Smooth muscle cell (in vitro differentiated cells): ENCODE measurements around the gene ARHGAP6. TPM values are rescaled to one million over a fixed set of nuclear protein-coding genes. Genes with fewer than 3 reads are reported as not detected.

Experiments
- DNase-seq: peaks from one replicate; lab custom pipeline; 2025; ENCODE audit not compliant: unreplicated experiment; lab: John Stamatoyannopoulos, UW
- H2AFZ ChIP-seq: fragments of 200-600 bp; sonication (generic); 2 replicates; pipeline ENCODE4 v1.6.0; 2016; ENCODE audit warnings: antibody characterized with exemption, low read depth, mild to moderate bottlenecking
- H3F3A ChIP-seq: fragments of 200-600 bp; sonication (generic); 2 replicates; pipeline ENCODE4 v1.6.0; 2017; ENCODE audit warnings: antibody characterized with exemption, low read depth
- H3K27ac ChIP-seq: fragments of 200-600 bp; sonication (generic); 2 replicates; pipeline ENCODE4 v1.5.1; 2016; ENCODE audit warnings: low read depth, mild to moderate bottlenecking
- H3K27me3 ChIP-seq: fragments of 200-600 bp; sonication (generic); 2 replicates; pipeline ENCODE4 v1.6.1; 2016; ENCODE audit warnings: low read depth, mild to moderate bottlenecking
- H3K36me3 ChIP-seq: fragments of 200-600 bp; sonication (generic); 2 replicates; pipeline ENCODE4 v1.5.1; 2016; ENCODE audit warnings: low read depth
- H3K4me1 ChIP-seq: fragments of 200-600 bp; sonication (generic); 2 replicates; pipeline ENCODE4 v1.5.1; 2016; ENCODE audit warnings: low read depth
- H3K4me2 ChIP-seq: fragments of 200-600 bp; sonication (generic); 2 replicates; pipeline ENCODE4 v1.6.0; 2016; ENCODE audit warnings: mild to moderate bottlenecking
- H3K4me3 ChIP-seq: fragments of 200-600 bp; sonication (generic); 2 replicates; pipeline ENCODE4 v1.5.1; 2016; ENCODE audit warnings: mild to moderate bottlenecking
- H3K79me2 ChIP-seq: fragments of 200-600 bp; sonication (generic); 2 replicates; pipeline ENCODE4 v1.6.0; 2016; ENCODE audit warnings: low read depth, mild to moderate bottlenecking
- H3K9ac ChIP-seq: fragments of 200-600 bp; sonication (generic); 2 replicates; pipeline ENCODE4 v1.6.0; 2016; ENCODE audit warnings: low read depth
- H3K9me3 ChIP-seq: fragments of 200-600 bp; sonication (generic); replicated peaks from 2 replicates; pipeline ENCODE4 v1.5.1; 2016; ENCODE audit warnings: low read depth
- H4K20me1 ChIP-seq: fragments of 200-600 bp; sonication (generic); 2 replicates; pipeline ENCODE4 v1.6.0; 2016; ENCODE audit warnings: low read depth
- WGBS: methylation state at CpG from one replicate; pipeline ENCODE4 v1.1.7; 2016; ENCODE audit warnings: low lambda C conversion rate; 5-methylcytosine and 5-hydroxymethylcytosine counted together
- polyA plus RNA-seq: library from polyadenylated mRNA; unstranded; fragments of >200 nt; fragmentation: Nextera tagmentation; extraction: Ambion mirVana; gene quantifications from 2 replicates; pipeline ENCODE4 v1.2.1, GENCODE V29; 2016
- total RNA-seq: library from RNA; depleted of rRNA; stranded (reverse); fragments of >200 nt; gene quantifications from 2 replicates; pipeline ENCODE4 v1.2.3, GENCODE V29; 2014
- TF ChIP-seq, protein P1 (sequence below): fragments of 200-600 bp; sonication (generic); IDR thresholded peaks from 2 replicates; pipeline ENCODE4 v1.5.1; 2017; ENCODE audit warnings: borderline replicate concordance, mild to moderate bottlenecking, antibody characterized with exemption; ENCODE audit not compliant: insufficient read depth, poor library complexity, severe bottlenecking

Gene ARHGAP6
- total and polyA plus RNA-seq, 2 experiments from 2014 or later: 0.55 to 0.90 TPM

DNA sequence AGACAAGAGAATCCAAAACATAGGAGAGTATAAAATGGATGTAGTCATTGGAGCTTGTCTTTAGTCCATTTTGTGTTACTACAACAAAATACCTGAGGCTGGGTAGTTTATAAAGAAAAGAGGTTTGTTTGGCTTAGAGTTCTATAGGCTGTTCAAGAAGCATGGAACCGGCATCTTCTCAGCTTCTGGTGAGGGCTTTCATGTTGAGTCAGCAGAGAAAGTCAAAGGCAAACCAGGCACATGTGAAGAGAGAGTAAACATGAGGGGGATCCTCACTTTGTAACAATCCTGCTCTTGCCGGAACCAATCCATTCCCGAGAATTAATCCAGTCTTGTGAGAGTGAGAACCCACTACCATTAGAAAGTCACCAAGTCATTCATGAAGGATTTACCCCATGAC lies 562.7 kb downstream of the ARHGAP6 start:
- H2AFZ ChIP-seq: no peak overlapping the region
- no peak overlapping the region for H3K27ac ChIP-seq
- no peaks in the 10 kb centered on the region for H3K79me2 ChIP-seq
- no peak overlapping the region for H3K4me2 ChIP-seq
- DNase-seq: no peak
- H3K27me3 ChIP-seq: no peaks in the 10 kb centered on the region
- H3F3A ChIP-seq: no peaks in the 10 kb centered on the region
- no peaks in the 10 kb centered on the region for H3K36me3 ChIP-seq
- H3K4me1 ChIP-seq: no peaks in the 10 kb centered on the region
- H3K9ac ChIP-seq: no peak overlapping the region
- H4K20me1 ChIP-seq: no peaks in the 10 kb centered on the region
- no peaks in the 10 kb centered on the region for H3K9me3 ChIP-seq
- TF ChIP-seq, protein P1, sequence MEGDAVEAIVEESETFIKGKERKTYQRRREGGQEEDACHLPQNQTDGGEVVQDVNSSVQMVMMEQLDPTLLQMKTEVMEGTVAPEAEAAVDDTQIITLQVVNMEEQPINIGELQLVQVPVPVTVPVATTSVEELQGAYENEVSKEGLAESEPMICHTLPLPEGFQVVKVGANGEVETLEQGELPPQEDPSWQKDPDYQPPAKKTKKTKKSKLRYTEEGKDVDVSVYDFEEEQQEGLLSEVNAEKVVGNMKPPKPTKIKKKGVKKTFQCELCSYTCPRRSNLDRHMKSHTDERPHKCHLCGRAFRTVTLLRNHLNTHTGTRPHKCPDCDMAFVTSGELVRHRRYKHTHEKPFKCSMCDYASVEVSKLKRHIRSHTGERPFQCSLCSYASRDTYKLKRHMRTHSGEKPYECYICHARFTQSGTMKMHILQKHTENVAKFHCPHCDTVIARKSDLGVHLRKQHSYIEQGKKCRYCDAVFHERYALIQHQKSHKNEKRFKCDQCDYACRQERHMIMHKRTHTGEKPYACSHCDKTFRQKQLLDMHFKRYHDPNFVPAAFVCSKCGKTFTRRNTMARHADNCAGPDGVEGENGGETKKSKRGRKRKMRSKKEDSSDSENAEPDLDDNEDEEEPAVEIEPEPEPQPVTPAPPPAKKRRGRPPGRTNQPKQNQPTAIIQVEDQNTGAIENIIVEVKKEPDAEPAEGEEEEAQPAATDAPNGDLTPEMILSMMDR: no peak
- 72% methylated on average over 3 of the region's 3 CpGs for WGBS
- no peak overlapping the region for H3K4me3 ChIP-seq

DNA sequence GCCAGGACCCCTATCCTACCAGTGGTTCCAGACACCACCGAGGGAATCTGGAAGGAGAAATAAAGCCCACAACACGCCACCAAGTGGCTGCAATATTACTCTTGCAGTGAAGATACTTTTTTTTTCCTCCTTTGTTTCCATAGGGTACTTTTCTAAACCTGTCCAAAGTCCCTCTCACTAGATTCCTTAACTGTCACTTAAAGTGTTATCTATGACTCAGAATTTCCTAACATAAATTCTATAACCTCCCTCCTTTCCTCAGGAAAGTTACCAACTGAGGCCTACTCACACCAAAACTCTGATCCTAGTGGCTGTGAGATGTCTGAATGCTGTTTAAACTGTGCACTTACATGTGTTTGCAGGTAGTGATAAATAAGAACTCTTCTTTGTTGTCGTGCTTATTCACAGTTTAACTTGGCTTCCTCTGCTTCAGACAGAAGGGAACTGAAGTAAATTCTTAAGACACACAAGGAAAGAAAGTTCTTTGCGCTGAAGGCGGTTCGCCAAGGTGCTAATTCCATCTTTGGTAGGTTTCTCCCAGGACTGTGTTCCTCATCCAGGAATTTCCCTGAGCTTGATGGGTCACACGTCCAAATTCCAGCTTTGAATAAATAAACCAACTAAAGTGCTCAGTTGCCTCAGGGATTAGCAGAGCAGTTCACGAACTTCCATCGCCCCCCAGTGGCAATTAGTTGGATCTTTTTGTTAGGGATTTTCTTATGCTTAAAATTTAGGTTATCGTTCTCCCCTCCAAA lies 565.3 kb downstream of the ARHGAP6 start:
- peak overlapping the region; percentile 56 for H3K27ac ChIP-seq

DNA sequence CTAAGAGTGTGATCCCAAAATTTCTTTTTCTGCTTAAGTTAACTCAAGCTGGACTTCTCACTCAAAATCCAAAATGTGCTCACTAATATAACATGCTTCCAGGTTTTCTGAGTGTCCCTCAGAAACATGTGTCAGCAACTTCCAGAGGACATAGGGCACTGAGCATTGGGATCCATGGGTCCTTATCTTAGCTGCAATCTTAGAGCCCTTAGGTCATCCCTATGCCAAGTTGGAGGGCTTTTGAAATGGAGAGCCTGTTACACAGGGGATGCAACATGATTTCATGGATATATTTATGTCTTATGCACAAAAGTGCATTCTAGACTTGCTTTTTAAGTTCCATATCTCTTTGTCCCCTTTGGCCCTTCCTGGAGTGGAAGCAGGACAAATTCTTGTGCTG lies 566.3 kb downstream of the ARHGAP6 start:
- no peaks in the 10 kb centered on the region for H3K27me3 ChIP-seq
- H3K9me3 ChIP-seq: no peaks in the 10 kb centered on the region
- H3K79me2 ChIP-seq: no peaks in the 10 kb centered on the region
- no peaks in the 10 kb centered on the region for H3K36me3 ChIP-seq
- H3K4me2 ChIP-seq: no peak overlapping the region
- H3K4me1 ChIP-seq: no peaks in the 10 kb centered on the region
- no peak overlapping the region for H2AFZ ChIP-seq
- TF ChIP-seq, protein P1: no peak
- H3K4me3 ChIP-seq: no peak overlapping the region
- H3K27ac ChIP-seq: no peak overlapping the region
- DNase-seq: no peak
- H4K20me1 ChIP-seq: no peaks in the 10 kb centered on the region
- H3F3A ChIP-seq: no peaks in the 10 kb centered on the region
- H3K9ac ChIP-seq: no peak overlapping the region

More for the DNA sequence above, 565.3 kb downstream of the ARHGAP6 start:
- no peak overlapping the region for H2AFZ ChIP-seq
- no peaks in the 10 kb centered on the region for H3K27me3 ChIP-seq
- no peaks in the 10 kb centered on the region for H3K79me2 ChIP-seq
- H4K20me1 ChIP-seq: no peaks in the 10 kb centered on the region
- H3K4me2 ChIP-seq: peak overlapping the region; percentile 19
- no peaks in the 10 kb centered on the region for H3F3A ChIP-seq
- TF ChIP-seq, protein P1: peak; percentile 39
- no peak for DNase-seq
- WGBS: 48% methylated on average over 10 of the region's 10 CpGs
- H3K9me3 ChIP-seq: no peaks in the 10 kb centered on the region
- peak overlapping the region; percentile 28 for H3K9ac ChIP-seq
- no peaks in the 10 kb centered on the region for H3K4me1 ChIP-seq
- no peak overlapping the region for H3K4me3 ChIP-seq
- no peaks in the 10 kb centered on the region for H3K36me3 ChIP-seq

DNA sequence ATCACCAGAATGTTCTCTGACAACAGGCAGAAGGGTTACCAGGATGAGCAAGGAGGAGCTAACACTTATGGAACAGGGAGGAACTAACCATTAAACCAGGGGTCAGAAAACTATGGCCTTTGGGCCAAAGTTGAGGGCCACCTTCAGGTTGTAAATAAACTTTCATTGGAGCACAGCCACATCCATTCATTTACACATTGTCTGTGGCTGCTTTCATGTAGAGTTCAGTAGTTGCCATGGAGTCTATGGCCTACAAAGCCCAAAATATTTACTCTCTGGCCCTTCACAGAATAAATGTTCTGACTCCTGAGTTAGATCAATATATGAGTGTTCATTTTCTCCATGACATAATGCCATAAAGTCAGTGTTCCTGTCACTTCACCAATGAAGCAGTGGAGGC lies 567.8 kb downstream of the ARHGAP6 start:
- Histone ChIP-seq H3F3A (no peaks in the 10 kb centered on the region), H2AFZ (no peak overlapping the region), H3K36me3 (no peaks in the 10 kb centered on the region), H3K79me2 (no peaks in the 10 kb centered on the region), H3K27ac (no peak overlapping the region), H3K4me2 (no peak overlapping the region), H4K20me1 (no peaks in the 10 kb centered on the region), H3K4me1 (no peaks in the 10 kb centered on the region), H3K4me3 (no peak overlapping the region), H3K9me3 (no peaks in the 10 kb centered on the region), H3K27me3 (no peaks in the 10 kb centered on the region), H3K9ac (no peak overlapping the region)
- DNase-seq: no peak
- TF ChIP-seq, protein P1: no peak
